PC-9 (cell line): ENCODE measurements around the gene IMP4.
"Not testable (repeated sequence)": the region's sequence is repeated elsewhere in the genome, so short reads cannot be mapped to it uniquely, and the experiment has no call there.

Experiments
- CTCF ChIP-seq: fragments of 200-600 bp; sonication (generic); conservative IDR thresholded peaks from 2 replicates; pipeline ENCODE4 v1.6.1; 2017; ENCODE audit warnings: mixed run types, antibody characterized with exemption, mild to moderate bottlenecking, moderate library complexity
- EZH2 ChIP-seq: fragments of 200-600 bp; sonication (generic); IDR thresholded peaks from 2 replicates; pipeline ENCODE4 v1.8.0; 2017; ENCODE audit warnings: antibody characterized with exemption, low read depth

DNA sequence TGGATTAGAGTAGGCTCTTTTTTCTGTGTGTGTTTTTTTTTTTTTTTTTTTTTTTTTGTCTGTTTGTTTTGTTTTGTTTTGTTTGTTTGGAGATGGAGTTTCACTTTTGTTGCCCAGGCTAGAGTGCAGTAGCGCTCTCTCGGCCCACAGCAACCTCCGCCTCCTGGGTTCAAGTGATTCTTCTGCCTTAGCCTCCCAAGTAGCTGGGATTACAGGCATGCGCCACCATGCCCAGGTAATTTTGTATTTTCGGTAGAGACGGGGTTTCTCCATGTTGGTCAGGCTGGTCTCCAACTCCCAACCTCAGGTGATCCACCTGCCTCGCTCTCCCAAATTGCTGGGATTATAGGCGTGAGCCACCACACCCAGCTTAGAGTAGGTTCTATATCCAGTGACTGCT, 9.4 kb upstream of the IMP4 start:
- TF ChIP-seq CTCF, EZH2: not testable (repeated sequence)
